ENCODE data around the gene KCNJ5. TPM values are rescaled to one million over a fixed set of nuclear protein-coding genes. Genes with fewer than 3 reads are reported as not detected.

Gene KCNJ5
- total RNA-seq, 4 donors from 2014 or later: 0.30 to 1.2 (median 0.76) TPM

- Histone ChIP-seq H3K4me3 (no peak overlapping the region), H3K9me3 (no peaks in the 10 kb centered on the region), H3K4me1 (peaks cover 0 to 12% (median 0%) of the 10 kb centered on the region in 4 donors), H3K36me3 (no peaks in the 10 kb centered on the region), H3K27ac (no peak overlapping the region), H3K27me3 (peaks cover 0 to 8% of the 10 kb centered on the region in 2 donors)
- no peak for DNase-seq (ENCODE audit: low spot score in 2 of 2)
- 22 to 34% methylated on average over 2 of the region's 2 CpGs for WGBS, 2 donors
- TF ChIP-seq CTCF (IDR thresholded peaks at IDR 0.05) (no peak), POLR2A (IDR thresholded peaks at IDR 0.05) (no peak), EP300 (IDR thresholded peaks at IDR 0.05) (no peak)
Measured at GRCh38 chr11:128896356-128896755, 5.2 kb downstream of the KCNJ5 start.

GRCh38 chr11:128897826-128898225 is 6.7 kb downstream of the KCNJ5 start:
- Histone ChIP-seq H3K9me3 (no peaks in the 10 kb centered on the region), H3K4me3 (no peak overlapping the region), H3K27ac (no peak overlapping the region), H3K27me3 (peaks cover 0 to 4% of the 10 kb centered on the region in 2 donors), H3K4me1 (peaks cover 0 to 6% (median 0%) of the 10 kb centered on the region in 4 donors), H3K36me3 (no peaks in the 10 kb centered on the region)
- DNase-seq (ENCODE audit: low spot score in 2 of 2): no peak
- 86 to 90% methylated on average over 1 of the region's 1 CpG for WGBS, 2 donors
- no peak for TF ChIP-seq POLR2A (IDR thresholded peaks at IDR 0.05)
- TF ChIP-seq EP300 (IDR thresholded peaks at IDR 0.05): no peak
- TF ChIP-seq CTCF (IDR thresholded peaks at IDR 0.05): no peak

GRCh38 chr11:128898580-128899344 is 7.6 kb downstream of the KCNJ5 start:
- Histone ChIP-seq H3K27ac (no peak overlapping the region), H3K27me3 (peaks cover 0 to 5% of the 10 kb centered on the region in 2 donors), H3K4me3 (no peak overlapping the region), H3K9me3 (no peaks in the 10 kb centered on the region), H3K36me3 (no peaks in the 10 kb centered on the region), H3K4me1 (peaks cover 0 to 11% (median 0%) of the 10 kb centered on the region in 4 donors)
- DNase-seq (ENCODE audit: low spot score in 2 of 2): no peak
- TF ChIP-seq POLR2A (IDR thresholded peaks at IDR 0.05) (no peak), CTCF (IDR thresholded peaks at IDR 0.05) (no peak), EP300 (IDR thresholded peaks at IDR 0.05) (no peak)
- WGBS, 2 donors: 91 to 92% methylated on average over 13 of the region's 13 CpGs

DNA sequence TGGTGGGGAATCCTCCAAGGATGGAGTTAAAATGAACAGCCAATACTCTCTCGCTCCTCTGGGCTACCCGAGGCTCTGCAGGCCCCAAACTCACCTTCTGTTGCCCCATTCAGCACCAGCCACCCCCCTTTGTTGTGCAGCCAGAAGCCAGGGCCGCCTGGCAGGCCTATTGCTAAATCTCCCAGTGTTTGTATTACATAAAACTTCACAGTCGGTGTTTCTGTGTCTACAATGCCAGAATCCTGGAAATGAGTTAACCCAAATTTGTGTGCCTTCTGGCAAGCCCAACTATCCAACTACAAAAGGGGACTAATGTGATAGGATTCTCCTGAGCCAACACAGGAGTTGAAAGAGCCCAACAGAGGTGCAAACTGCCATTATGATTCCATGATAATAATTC is 9.3 kb downstream of the KCNJ5 start:
- Histone ChIP-seq H3K36me3 (no peaks in the 10 kb centered on the region), H3K27me3 (peaks cover 0 to 19% of the 10 kb centered on the region in 2 donors), H3K4me3 (no peak overlapping the region), H3K4me1 (peaks cover 0 to 28% (median 10%) of the 10 kb centered on the region in 4 donors), H3K9me3 (no peaks in the 10 kb centered on the region), H3K27ac (no peak overlapping the region)
- no peak for TF ChIP-seq CTCF (IDR thresholded peaks at IDR 0.05)
- no peak for TF ChIP-seq EP300 (IDR thresholded peaks at IDR 0.05)
- no peak for TF ChIP-seq POLR2A (IDR thresholded peaks at IDR 0.05)
- no peak for DNase-seq (ENCODE audit: low spot score in 2 of 2)
- 64 to 71% methylated on average over 4 of the region's 4 CpGs for whole genome bisulfite sequencing, 2 donors

Measured in tibial nerve (tissue), 4 donors.